Esophagus muscularis mucosa (tissue), 3 donors: ENCODE measurements around the gene CDK5R1.

Source experiments
- CTCF ChIP-seq, 3 experiments: fragments of 200-600 bp in 2 of 3; fragments of 450-650 bp in 1 of 3; sonication (generic) in 2 of 3; IDR thresholded peaks; one replicate each; pipeline ENCODE4 v1.5.1; 2017 to 2019; ENCODE audit warnings: antibody characterized with exemption in 3 of 3, mild to moderate bottlenecking in 2 of 3, moderate library complexity in 1 of 3
- POLR2A ChIP-seq: fragments of 450-650 bp; IDR thresholded peaks from one replicate; pipeline ENCODE4 v1.6.1; 2017; ENCODE audit warnings: antibody characterized with exemption, moderate library complexity, mild to moderate bottlenecking, low read depth

- TF ChIP-seq CTCF (IDR thresholded peaks at IDR 0.05) = no peak
- no peak for TF ChIP-seq POLR2A
These were observed 25.5 kb downstream of the CDK5R1 start for GRCh38 chr17:32512328-32512727.
